Calu3 (cell line): ENCODE data around the gene PRKAG2. TPM values are rescaled to one million over a fixed set of nuclear protein-coding genes. Genes with fewer than 3 reads are reported as not detected.

ENCODE experiments used
- BruUV-seq: library from RNA; stranded (reverse); fragments of 400-500 nt; replicated peaks from 2 replicates; lab custom pipeline; 2021; lab: Mats Ljungman, UMichigan
- CTCF ChIA-PET: fragments of 300-600 bp; sonication (Branson Sonifier 250); formaldehyde crosslinking; loops from one replicate; lab custom pipeline; 2022; ENCODE audit warnings: antibody characterized with exemption; lab: Charles Lee
- DNase-seq: peaks from one replicate; pipeline ENCODE4 v3.0.0; 2022
- H3K27ac Mint-ChIP-seq: one replicate; pipeline ENCODE4 v1.8.0; 2022; ENCODE audit warnings: mixed read lengths; ENCODE audit not compliant: unreplicated experiment
- H3K27me3 Mint-ChIP-seq: one replicate; pipeline ENCODE4 v1.8.0; 2022; ENCODE audit warnings: mixed read lengths; ENCODE audit not compliant: unreplicated experiment
- H3K36me3 Mint-ChIP-seq: one replicate; pipeline ENCODE4 v1.8.0; 2022; ENCODE audit warnings: mild to moderate bottlenecking, moderate library complexity, mixed read lengths; ENCODE audit not compliant: insufficient read depth, unreplicated experiment
- H3K4me1 Mint-ChIP-seq: one replicate; pipeline ENCODE4 v1.8.0; 2022; ENCODE audit warnings: mild to moderate bottlenecking, low read depth, mixed read lengths; ENCODE audit not compliant: unreplicated experiment
- H3K4me3 Mint-ChIP-seq: one replicate; pipeline ENCODE4 v1.8.0; 2022; ENCODE audit warnings: mild to moderate bottlenecking, low read depth, moderate library complexity, mixed read lengths; ENCODE audit not compliant: unreplicated experiment
- H3K9me3 Mint-ChIP-seq: one replicate; pipeline ENCODE4 v1.8.0; 2022; ENCODE audit warnings: low read depth, mixed read lengths; ENCODE audit not compliant: unreplicated experiment
- intact Hi-C: fragments of 100-400 bp; cut with micrococcal nuclease; formaldehyde crosslinking; loops from one replicate; pipeline ENCODE4 v1.10.0; 2022; ENCODE audit not compliant: unreplicated experiment
- total RNA-seq: library from RNA; stranded (reverse); gene quantifications from 2 replicates; pipeline ENCODE4 v1.2.3, GENCODE V29; 2022
- TF ChIP-seq, protein P1 (sequence below): fragments of 200-600 bp; IDR thresholded peaks from one replicate; pipeline ENCODE4 v1.8.0; 2022; ENCODE audit warnings: antibody characterized with exemption; ENCODE audit not compliant: unreplicated experiment

Gene PRKAG2
- total RNA-seq, 1 experiment from 2014 or later: 22.4 TPM

DNA sequence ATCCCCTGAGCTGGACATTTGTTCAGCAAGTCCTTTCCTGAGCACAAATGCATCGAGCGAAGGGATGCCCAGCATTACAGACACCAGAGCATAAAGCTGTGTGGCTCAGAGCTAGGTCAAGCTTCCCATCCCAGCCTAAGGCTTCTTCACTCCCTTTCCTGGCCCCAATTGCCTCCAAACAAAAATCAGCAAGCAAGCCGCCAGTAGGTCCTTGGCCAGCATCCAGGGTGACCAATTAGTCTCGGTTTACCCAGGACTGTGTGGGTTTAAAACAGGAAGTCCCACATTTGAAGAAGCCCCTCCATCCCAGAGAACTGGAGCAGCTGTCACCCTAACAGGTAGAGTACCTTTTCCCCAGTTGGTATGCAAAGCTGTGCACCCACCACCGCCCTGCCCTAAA, 51.2 kb downstream of the PRKAG2 start:
- Mint-ChIP-seq H3K27me3 (peaks cover 54% of the 10 kb centered on the region), H3K4me3 (no peak overlapping the region), H3K4me1 (no peaks in the 10 kb centered on the region), H3K36me3 (no peaks in the 10 kb centered on the region), H3K27ac (no peak overlapping the region), H3K9me3 (no peaks in the 10 kb centered on the region)
- TF ChIP-seq, protein P1, sequence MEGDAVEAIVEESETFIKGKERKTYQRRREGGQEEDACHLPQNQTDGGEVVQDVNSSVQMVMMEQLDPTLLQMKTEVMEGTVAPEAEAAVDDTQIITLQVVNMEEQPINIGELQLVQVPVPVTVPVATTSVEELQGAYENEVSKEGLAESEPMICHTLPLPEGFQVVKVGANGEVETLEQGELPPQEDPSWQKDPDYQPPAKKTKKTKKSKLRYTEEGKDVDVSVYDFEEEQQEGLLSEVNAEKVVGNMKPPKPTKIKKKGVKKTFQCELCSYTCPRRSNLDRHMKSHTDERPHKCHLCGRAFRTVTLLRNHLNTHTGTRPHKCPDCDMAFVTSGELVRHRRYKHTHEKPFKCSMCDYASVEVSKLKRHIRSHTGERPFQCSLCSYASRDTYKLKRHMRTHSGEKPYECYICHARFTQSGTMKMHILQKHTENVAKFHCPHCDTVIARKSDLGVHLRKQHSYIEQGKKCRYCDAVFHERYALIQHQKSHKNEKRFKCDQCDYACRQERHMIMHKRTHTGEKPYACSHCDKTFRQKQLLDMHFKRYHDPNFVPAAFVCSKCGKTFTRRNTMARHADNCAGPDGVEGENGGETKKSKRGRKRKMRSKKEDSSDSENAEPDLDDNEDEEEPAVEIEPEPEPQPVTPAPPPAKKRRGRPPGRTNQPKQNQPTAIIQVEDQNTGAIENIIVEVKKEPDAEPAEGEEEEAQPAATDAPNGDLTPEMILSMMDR: no peak
- no TSS peak for BruUV-seq
- no peak for DNase-seq
- intact Hi-C loops: no loop called here
- CTCF ChIA-PET: no interaction called here

DNA sequence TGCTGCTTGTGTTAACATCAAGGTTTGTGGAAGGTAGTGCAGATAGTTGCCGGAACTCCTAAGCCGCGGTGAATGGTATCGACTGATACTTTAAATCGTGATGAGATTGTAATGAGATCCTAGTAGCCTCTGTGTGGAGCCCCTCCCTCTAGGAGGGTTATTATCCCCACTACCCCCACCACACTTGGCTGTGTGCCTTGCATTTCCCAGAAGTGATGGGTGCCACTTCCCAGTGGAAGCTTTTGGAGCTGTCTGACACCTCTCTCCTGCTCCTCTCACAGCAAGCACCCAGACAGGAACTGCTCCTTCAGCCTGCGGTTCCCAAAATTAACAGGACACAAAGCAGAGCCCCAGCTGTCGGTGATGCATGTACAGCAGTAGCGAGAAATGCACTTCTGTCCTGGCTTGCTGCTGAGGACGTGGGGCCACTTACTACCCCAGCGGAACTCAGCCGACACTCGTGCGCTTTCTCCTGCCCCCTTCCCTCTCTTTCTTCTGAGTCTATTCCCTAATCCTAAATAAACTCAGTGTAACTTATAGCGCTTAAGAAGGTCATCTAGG, 52.5 kb downstream of the PRKAG2 start:
- Mint-ChIP-seq H3K36me3 (no peaks in the 10 kb centered on the region), H3K9me3 (no peaks in the 10 kb centered on the region), H3K4me1 (peaks cover 5% of the 10 kb centered on the region), H3K27ac (no peak overlapping the region), H3K27me3 (peaks cover 51% of the 10 kb centered on the region), H3K4me3 (no peak overlapping the region)
- BruUV-seq: no TSS peak
- CTCF ChIA-PET: no interaction called here
- DNase-seq: no peak
- TF ChIP-seq, protein P1: no peak
- intact Hi-C loops: no loop called here

DNA sequence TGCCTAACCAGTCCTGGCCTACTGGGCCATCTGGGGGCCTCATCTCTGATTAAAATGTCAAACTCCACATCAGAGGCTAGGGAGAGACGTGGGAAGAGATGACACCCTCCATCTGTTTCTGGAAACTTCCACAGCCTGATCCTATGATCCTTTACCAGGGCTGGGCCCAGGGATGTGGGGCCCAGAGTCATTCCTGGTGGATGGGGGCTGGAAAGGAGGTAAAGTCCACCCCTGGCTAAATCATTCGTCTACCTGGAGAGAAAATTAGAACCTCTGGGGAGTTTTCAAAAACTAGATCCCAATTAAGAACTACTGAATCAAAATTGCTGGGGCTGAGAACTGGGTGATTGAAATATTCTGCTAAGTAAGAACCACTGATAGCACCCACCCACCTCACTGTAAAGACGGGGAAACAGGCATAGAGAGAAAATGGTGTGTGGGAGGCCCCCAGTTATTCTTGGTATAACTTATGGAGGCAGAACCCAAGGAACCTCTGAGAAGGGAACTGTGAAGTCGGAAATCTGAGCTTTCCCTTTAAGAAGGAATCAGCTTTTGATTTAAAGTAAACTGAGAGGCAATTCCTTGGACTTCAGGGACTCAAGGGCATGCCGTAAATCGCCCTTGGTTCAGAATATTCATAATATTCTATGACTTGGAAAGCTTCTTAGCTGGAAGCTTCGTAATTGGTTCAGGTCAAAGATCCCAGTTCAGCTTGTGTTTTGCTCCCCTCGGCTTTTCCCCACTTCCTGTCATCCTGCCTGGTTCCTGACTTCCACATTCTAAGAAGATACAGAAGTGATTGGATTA, 53.1 kb downstream of the PRKAG2 start:
- intact Hi-C loops: no loop called here
- Mint-ChIP-seq H3K4me3 (no peak overlapping the region), H3K4me1 (peaks cover 12% of the 10 kb centered on the region), H3K36me3 (no peaks in the 10 kb centered on the region), H3K27me3 (peaks cover 44% of the 10 kb centered on the region), H3K9me3 (no peaks in the 10 kb centered on the region), H3K27ac (no peak overlapping the region)
- CTCF ChIA-PET: interaction anchor here (0.5 to 0.6 kb wide), 2 partner anchors 15 to 548 kb away, joined by 5 to 11 read pairs; no protein-coding TSS in a partner anchor
- TF ChIP-seq, protein P1: no peak
- BruUV-seq: no TSS peak
- no peak for DNase-seq

DNA sequence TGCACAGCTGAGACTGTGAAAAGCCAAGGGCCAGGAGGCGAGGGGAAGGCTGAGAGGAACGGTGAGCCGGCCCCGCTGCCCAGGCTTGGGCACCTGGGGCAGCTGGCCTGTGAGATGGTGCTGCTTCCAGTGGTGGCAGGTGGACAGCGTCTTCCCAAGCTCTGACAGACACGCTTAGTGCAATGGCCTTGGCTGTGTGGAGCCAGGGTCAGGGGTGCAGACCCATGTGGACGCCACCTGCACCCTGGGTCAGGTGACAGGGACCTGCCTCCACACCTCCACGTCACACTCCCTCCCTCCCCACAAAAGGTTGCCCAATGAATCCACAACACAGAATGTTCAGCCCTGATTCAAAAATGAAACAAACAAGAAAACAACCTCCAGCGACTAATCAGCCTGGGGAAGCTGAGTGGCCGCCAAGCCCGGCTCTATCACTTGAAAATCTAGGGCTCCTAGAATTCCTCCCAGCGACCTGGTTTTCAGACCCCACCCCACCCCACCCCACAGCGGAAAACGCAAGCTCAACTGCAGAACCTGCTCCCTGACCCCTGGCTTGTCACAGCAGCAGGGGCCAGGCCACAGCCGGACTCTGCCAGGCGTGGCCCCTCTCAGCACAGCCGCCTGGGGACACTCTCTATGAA, 54.3 kb downstream of the PRKAG2 start:
- H3K36me3 Mint-ChIP-seq: no peaks in the 10 kb centered on the region
- H3K27ac Mint-ChIP-seq: no peak overlapping the region
- no peak for DNase-seq
- peaks cover 13% of the 10 kb centered on the region for H3K4me1 Mint-ChIP-seq
- intact Hi-C loops: no loop called here
- no peaks in the 10 kb centered on the region for H3K9me3 Mint-ChIP-seq
- no TSS peak for BruUV-seq
- H3K4me3 Mint-ChIP-seq: no peak overlapping the region
- H3K27me3 Mint-ChIP-seq: peaks cover 39% of the 10 kb centered on the region
- TF ChIP-seq, protein P1: no peak
- CTCF ChIA-PET: interaction anchor here (0.5 to 0.6 kb wide), 2 partner anchors 16 to 547 kb away, joined by 4 to 11 read pairs; no protein-coding TSS in a partner anchor
